Brain pericyte (primary cell): Measurements from ENCODE around the gene FMNL2.

Experiments used
- DNase-seq: peaks from one replicate; pipeline ENCODE4 v3.0.0-alpha.2; 2012; ENCODE audit warnings: low read depth, low spot score

FMNL2 gene

DNA sequence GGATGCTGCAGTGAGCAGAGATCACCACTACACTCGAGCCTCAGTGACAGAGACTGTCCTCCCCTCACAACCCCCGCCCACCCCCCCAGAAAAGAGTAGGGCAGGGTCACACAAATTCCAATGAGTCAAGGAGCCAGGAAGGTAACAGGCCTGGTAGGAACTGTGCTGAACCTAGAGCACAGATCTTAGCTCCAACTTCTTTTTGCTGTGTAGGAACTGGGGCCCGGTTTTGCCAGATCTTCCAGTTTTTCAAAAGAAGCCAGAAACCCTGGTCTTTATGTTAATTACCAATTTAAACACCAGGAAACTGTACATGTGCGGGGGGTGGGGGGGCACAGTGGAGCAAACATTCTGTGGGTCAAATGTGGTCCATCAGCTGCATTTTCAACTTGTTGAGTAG lies 311.3 kb downstream of the FMNL2 start:
- DNase-seq, result no peak

DNA sequence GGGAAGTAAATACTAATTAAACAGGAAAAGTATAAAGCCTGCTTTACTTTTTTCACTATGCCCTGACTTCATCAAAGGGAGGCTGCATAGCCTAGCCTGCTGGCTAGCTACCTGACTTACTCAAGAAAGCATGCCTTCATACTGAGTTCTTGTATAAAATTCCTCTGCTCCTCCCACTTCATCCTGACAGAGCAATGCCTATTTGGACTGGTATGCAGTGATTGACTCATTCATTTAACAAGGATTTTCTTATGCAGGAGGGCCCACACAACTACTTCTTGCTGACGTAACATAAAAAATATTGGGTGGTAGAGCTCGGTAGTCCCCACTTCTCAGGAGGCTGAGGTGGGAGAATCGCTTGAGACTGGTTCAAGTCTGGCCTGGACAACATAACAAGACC lies 311.8 kb downstream of the FMNL2 start:
- DNase-seq, result no peak

DNA sequence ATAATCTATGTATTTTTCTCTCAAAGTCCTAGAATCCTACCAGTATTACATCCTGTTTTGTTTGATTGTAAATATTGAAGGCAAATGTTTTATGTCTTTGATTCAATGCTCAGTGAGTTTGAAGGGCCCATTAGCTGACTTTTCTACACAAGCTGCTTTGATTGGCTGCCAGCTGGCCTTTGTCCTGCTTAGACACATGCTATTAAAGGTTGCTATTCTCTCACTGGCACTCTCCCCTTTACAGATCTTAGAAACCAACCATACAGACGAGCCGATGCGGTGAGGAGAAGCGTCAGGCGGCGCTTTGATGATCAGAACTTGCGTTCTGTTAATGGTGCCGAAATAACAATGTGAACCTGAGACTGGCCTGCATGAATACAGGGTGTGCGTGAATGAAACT lies 312.6 kb downstream of the FMNL2 start:
- no peak for DNase-seq

DNA sequence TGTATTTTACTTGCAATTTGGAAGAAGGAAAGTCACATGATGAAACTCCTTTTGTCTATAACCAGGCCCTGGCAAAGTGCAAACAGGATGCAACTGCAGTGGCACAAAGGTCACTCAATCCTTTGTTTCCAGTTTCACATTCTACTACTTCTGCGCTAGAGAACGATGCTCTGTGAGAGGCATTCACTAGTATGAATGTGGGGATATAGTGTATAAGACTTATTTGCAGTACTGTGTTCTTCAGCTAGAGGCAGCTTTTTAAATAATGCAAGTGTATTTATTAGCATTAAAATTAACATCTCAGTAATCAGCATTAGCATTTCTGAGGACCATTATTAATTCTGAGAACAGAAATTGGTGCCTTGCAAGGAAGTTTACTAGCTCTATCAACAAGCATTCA lies 313.4 kb downstream of the FMNL2 start:
- DNase-seq, result no peak

DNA sequence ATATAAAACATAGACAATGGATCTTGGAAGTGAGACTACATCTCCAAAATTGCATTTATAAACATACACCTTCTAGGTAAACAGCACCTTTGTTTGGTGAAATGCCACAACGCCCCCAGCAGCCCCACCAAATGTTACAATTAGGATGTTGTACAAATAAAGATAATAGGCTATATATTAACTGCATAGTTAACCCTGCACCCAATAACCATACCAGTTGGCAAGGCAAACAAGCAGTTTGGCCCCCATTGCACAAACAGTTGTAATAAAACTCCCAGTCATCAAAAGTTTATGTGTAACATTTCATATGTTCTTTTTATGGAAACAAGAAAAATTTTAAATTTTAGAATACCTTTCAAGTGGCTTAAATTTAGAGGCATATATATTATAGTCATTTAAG lies 315.0 kb downstream of the FMNL2 start:
- no peak for DNase-seq

DNA sequence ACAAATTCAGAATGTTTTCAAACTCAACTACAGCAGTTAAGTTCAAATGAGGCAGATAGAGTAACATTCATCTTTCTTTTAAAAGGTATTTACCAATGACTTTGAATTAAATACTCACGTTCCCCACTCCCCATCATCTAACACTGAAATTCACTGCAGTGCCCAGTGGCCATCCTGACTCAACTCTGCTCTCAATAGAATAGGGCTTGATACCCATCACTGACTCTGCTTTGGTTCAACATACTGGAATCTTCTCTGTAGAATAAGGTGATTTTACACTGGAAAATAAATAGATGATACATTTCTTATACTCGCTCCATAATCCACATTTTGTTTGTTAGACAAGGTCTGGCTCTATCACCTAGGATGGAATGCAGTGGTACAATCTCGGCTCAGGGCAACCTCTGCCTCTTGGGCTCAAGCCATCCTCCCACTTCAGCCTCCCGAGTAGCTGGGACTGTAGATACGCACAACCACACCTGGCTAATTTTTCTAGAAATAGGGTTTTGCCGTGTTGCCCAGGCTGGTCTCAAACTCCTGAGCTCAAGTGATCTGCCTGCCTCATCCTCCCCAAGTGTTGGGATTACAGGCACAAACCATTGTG lies 315.9 kb downstream of the FMNL2 start:
- no peak for DNase-seq

DNA sequence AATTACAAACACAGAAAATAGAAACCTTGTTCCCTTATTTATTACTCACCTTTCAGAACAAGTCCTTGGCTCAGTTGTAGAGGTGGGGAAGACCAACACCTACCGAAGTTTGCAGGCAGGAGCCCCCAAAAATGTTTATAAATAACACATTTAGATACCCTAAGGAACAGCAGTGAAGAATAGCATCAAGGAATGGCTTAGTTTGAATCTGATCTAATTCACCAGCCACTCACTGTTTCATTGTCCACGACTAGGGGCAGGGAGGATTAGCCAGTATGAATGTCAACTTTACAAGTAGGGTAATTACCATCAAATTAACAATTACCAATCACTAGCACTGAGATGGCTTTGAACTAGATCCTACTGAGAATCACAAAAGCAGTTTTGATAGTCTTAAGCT lies 316.9 kb downstream of the FMNL2 start:
- DNase-seq, result no peak

DNA sequence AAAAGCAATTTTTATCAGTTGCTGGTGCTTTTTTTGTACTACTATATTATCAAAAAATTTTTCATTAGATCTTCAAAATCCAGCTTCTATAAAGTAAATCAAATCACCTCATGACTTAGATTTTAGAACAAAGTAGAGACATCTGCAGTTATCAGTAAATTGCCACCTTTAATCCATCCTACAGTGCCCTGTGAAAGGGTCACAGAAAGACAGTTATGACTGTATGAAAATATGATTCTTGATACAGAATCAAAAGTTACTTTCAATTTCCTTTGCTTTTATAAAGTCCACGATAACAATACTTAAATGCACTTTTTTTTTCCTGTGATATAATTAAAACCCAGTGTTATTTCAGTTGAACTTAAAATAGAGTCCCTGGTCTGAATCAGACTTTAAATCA lies 320.9 kb downstream of the FMNL2 start:
- DNase-seq, result no peak

DNA sequence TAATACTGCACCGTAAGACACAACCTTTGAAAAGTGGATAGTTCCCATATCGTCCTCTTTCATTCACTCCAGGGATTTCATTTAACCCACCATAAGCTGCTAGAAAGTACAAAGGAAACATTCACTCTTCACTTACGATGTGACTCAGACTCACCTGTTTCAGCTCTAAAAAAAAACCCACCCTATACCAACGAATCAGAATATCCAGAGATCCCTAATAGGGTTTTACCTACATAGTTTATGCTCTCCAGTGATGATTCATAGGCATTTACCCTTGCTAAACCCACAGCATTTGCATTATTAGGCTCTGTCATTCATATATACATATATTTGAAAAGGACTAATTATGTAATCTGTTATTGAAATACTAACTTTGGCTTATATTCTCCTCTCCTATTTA lies 322.1 kb downstream of the FMNL2 start:
- DNase-seq, result no peak

DNA sequence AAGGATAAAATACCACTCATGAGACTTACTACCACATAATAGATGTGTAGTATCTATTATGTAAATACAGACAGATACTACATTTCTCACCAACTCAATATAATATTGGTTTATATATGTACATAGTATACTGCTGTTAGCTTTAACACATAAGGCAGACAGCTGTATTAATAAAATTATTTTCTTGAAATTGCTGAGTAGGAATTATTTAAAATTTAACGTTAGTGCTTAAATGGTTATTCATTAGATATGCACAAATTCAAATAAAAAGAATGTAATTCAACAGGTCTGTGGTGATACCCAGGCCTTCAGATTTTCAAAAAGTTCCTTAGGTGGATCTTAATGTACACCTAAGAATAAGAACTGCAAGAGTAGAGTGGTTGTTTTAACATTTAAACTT lies 323.2 kb downstream of the FMNL2 start:
- no peak for DNase-seq

DNA sequence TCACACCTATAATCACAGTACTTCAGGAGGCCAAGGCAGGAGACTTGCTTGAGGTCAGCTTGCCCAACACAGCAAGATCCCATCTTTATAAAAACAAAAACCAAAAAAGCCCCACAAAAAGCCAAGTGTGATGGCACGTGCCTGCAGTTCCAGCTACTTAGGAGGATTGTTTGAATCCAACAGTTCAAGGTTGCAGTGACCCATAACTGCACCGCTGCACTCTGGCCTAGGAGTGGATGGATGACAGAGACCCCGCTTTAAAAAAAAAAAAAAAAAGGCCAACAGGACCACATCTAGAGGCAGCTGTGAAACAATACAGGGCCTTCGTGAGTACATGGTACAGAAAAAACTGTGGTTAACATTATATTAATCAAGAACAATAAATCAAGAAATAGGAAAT lies 326.1 kb downstream of the FMNL2 start:
- DNase-seq, result no peak

DNA sequence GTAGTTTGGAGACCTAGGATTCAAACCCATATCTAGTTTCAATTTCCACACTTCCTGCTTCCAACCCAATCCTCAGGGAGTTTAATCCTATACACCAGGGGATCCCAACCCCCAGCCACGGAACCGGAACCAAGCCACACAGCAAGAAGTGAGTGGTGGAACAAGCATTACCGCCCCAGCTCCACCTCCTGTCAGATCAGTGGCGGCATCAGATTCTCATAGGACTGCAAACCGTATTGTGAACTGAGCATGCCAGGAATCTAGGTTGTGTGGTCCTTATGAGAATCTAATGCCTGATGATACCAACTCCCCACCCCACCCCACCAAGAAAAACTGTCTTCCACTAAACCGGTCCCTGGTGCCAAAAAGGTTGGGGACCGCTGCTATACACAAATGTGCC lies 329.8 kb downstream of the FMNL2 start:
- no peak for DNase-seq

DNA sequence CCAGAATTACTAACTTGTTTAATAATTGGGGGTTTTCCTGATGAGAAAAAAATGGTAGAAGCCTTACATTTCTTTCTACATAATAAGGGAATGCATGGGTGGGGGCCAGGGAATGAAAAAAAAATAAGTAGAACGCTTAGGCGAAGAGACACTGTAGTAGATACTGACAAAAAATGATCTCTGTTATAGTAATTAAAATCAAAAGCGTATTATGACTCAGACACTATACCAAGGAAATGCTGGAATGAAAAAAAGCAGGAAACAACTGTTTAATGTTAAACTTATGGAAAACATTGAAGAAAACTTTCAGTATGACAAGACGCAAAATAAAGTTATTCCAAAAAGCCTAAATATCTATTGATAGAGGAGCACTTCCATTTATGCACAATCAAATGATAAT lies 339.4 kb downstream of the FMNL2 start:
- DNase-seq, result no peak

DNA sequence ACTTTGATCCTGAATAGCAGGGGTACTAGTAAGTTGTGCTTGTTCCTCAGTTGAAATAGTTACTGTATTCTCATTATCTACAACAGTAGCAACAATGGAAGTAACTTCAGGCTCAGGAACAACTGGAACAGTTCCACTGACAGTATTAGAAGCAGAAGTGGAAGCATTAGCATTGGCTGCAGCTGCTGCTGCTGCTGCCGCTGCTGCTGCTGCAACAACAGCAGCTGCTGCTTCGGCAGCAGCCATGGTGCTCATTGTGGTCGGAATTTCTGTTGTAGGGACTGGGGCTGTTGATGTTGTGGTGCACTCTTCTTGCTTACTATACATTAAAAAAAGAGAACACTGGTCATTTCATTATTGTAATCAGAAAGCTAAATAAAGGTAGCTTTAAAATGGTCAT lies 341.5 kb downstream of the FMNL2 start:
- DNase-seq, result no peak

DNA sequence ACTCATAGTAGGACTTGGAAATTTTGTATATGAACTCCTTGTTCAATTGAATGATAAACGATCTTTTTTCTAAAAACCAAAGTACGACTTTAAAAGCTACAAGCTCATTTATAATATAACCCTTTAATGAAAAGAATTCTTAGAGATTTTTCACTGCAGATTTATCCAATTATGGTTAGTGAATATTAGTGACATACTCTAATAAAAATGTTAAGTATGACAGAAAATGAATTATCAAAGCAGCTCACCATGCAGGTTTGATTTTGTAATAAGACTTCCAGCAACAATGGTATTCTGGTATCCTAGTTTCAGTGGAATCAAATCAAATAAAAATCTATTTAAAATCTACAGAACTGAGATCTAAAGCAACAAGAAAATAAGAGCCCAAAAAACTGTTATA lies 343.8 kb downstream of the FMNL2 start:
- no peak for DNase-seq

DNA sequence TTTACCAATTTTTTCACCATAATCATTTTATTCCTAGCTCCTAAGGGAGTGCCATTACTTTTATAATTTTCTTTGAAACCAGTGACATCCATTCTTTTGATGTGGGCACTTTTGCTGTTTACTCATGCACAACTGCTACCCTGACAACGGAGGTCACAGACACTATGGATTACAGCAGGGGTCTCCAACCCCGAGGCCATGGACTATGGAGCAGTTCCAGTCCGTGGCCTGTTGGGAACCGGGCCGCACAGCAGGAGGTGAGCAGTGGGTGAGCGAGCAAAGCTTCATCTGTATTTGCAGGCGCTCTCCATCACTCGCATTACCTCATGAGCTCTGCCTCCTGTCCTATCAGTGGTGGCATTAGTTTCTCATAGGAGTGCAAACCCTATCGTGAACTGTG lies 347.7 kb downstream of the FMNL2 start:
- DNase-seq, result no peak

DNA sequence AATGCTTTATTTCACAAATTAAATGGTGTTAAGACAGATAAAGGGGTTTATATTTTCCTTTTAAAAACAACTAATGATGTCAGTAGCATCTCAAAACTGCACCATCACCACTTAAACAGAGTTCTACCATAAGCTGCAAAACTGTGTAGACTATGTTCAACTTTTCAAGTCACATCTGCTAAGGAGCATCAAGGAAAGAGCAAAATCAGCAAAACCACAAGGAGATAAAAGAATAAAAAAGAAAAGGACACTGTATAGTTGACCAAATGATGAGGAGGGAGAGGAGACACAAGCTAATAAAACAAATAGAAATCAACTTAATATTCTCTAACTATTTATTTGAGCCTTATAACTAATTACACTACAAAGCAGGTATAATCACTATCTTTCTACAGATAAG lies 348.4 kb downstream of the FMNL2 start:
- no peak for DNase-seq

DNA sequence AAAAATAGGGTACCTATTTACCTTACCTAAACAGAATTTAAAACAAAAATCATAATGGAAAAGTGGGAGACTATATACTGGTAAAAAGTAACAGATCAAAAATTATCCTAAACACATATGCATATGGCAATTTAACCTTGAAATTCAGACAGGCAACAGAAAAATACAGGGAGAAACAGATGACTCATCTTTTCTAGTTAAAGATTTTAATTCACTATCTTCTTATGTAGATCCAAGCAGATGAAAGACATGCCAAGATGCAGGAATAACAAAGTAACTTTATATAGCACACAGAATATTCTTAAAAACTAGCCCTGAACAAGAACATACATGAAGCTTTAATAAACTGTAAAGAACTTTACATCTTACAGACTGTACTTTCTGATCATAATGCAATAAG lies 351.3 kb downstream of the FMNL2 start:
- no peak for DNase-seq

DNA sequence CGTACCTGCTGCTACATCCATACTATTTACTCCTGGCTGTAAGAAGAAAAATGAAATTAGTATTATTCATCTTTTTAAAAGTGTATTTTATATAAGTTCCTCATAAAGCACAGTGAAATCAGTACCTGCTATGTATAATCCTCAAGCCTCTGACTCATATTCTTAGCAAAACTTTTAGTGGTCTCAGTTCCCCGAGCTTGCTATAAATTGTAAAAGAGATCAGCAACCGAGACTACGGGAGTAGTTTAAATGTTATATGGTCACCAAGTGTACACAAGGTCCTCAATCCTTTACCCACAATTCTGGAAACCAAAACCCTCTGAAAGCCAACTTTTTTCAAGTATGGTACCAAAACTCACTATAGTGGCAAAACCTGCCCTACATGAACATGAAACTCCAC lies 358.1 kb downstream of the FMNL2 start:
- DNase-seq, result no peak

DNA sequence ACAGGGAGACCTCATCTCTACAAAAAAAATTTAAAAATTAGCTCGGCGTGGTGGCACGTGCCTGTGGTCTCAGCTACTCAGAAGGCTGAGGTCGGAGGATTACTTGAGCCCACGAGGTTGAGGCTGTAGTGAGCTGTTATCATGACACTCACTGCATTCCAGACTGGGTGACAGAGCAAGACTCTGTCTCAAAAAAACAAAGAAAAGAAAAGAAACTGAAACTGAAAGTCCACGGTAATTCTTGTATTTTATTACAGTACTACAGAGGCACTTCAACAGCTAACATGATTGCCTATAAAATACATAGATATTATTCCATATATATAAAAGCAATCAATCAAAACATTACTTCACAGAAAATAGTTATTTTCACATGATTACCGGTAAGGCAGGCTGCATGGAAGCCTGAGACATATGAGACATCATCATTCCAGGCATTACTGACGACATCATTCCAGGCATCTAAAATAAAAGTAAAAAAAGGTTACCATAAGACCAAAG lies 359.2 kb downstream of the FMNL2 start:
- no peak for DNase-seq

DNA sequence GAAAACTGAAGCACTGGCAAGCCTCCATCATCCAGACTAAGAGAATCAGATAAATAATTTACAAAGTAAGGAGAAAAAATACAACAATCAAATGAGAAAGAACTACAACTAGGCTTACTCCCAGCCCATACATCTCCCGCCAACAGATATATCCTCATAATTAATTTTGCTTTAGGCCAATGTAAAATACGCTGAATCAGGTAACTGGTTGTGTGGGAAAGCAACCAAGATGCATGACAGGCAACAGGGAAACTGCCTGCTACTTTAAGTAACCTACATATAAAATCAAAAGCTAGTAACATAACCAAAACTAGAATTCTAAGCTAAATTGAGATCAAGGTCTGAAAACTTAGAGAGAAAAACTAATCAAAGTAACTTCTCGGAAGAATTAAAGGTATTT lies 360.8 kb downstream of the FMNL2 start:
- DNase-seq, result no peak

DNA sequence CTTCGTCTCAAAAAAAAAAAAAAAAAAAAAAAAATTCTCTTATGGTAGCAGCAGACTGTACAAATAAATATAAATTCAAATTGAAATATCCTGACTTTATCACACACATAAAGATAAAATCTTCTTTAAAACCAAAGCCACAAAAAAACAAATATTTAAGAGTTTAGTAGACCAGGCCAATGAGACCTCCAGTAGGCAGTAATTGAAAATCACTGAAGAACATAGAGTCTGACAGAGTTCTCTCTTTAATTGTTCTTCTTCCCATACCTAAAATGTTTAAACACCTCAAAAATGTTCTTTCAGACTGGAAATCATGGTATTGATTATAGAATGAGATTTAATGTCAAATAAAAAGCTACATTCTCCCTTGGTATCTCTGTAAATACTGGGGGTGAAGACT lies 361.5 kb downstream of the FMNL2 start:
- DNase-seq, result no peak
